HG02885 (cell line): ENCODE results near the gene TMEM62.
"Not testable (repeated sequence)": the region's sequence is repeated elsewhere in the genome, so short reads cannot be mapped to it uniquely, and the experiment has no call there.

Experiments
- ATAC-seq: cut with Tn5 transposase; IDR thresholded peaks from one replicate; pipeline ENCODE4 v1.9.1; 2021; ENCODE audit warnings: mild to moderate bottlenecking; ENCODE audit not compliant: unreplicated experiment, poor library complexity

TMEM62 gene

DNA sequence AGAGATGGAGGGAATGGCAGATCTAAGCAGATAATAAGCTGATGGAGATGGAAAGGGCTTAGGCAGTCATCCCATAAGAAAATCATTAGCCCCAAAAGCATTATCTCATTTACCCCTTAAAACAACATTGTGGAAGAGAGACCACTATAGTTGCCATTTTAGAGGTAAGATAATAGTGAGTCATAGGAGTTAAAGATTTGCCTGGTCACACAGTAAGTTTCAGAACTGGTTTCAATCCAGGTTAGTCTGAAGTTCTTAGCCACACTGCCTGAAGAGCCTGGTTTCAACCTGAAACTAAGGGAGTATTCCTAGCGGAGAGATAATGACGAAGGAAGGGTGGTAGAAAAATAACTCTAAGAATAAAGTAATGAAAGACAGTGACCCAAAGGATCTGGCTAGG is 14.6 kb upstream of the TMEM62 start:
- no peak for ATAC-seq

DNA sequence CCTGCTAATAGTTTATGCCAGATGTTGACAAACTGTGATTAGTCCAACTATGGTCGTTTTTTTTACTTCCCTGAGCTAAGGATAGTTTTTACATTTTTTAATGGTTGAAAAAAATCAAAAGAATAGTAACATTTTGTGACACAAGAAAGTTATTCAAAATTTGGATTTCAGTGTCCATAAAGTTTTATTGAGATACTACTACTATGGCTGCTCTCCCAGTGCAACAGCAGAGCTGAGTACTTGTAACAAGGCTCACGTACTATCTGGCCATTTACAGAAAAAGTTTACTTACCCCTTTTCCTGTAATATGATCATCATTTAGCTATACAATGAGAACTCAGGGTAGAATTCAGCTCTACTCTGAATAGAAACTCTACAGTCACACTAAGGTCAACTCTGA is 11.5 kb upstream of the TMEM62 start:
- no peak for ATAC-seq

DNA sequence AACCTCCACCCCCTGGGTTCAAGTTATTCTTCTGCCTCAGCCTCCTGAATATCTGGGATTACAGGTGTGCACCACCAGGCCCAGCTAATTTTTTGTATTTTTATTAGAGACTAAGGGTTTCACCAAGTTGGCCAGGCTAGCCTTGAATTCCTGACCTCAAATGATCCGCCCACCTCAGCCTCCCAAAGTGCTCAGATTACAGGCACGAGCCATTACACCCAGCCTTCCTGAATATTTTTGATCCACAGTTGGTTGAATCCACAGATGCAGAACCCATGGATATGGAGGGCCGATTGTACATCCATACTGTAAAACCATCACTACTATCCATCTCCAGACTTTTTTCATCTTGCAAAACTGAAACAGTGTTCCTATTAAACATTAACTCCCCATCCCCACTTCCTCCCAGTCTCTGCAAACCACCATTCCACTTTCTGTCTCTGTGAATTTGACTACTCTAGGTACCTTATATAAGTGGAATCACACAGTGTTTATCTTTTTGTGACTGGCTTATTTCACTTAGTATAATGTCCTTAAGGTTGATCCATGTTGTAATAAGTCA is 8.2 kb upstream of the TMEM62 start:
- no peak for ATAC-seq

DNA sequence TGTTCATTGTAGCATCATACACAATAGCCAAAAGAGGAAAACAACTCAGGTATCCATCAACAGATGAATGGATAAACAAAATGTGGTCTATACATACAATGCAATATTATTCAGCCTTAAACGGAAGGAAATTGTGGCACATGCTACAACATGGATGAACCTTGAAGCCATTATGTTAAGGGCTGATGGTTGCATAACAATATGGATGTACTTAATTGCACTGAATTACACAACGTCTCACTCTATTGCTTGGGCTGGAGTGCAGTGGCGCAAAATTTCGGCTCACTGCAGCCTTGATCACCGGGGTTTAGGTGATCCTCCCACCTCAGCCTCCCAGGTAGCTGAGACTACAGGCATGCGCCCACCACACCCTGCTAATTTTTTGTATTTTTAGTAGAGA is 7.0 kb upstream of the TMEM62 start:
- no peak for ATAC-seq

DNA sequence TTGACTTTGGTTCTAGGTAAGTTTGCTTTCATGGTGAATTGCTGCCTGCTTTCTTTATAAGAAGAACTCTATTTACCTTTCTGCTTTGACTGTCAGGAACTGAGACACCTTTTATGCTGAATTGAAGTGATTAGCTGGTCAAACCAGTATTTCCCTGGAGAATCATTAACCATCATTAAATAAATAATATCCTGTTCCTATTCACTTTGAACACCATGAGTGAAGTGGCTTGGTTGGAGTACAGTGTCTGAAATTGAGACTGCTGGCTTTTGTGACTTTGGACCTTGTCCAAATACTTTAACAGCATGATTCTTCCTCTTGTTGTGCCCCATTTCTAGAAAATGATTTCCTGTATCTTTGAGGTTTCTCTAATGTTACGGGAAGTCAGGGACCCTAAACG is 5.6 kb upstream of the TMEM62 start:
- no peak for ATAC-seq

DNA sequence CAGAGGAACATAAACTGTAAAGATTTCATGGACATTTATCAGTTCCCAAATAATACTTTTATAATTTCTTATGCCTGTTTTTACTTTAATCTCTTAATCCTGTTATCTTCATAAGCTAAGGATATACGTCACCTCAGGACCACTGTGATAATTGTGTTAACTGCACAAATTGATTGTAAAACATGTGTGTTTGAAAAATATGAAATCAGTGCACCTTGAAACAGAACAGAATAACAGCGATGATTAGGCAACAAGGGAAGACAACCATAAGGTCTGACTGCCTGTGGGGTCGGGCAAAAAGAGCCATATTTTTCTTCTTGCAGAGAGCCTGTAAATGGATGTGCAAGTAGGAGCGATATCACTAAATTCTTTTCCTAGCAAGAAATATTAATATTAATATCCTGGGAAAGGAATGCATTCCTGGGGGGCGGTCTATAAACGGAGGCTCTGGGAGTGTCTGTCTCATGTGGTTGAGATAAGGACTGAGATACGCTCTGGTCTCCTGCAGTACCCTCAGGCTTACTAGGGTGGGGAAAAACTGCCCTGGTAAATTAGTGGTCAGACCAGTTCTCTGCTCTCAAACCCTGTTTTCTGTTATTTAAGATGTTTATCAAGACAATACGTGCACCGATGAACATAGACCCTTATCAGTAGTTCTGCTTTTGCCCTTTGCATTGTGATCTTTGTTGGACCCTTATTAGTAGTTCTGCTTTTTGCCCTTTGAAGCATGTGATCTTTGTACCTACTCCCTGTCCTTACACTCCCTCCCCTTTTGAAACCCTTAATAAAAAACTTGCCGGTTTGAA is 5.0 kb upstream of the TMEM62 start:
- not testable (repeated sequence) for ATAC-seq

DNA sequence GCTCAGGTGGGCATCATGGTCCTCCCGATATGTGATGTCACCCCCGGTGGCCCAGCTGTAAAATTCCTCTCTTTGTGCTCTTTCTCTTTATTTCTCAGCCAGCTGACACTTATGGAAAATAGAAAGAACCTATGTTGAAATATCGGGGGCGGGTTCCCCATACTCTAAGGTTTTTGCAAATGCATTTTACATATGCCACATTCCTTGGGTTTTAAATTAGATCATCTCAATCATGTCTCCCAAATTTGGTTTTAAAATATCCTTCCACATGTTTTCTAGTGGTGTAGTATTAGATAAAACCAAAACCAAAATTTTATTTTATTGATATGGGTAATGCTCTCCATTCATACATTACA is 4.4 kb upstream of the TMEM62 start:
- ATAC-seq, result no peak

DNA sequence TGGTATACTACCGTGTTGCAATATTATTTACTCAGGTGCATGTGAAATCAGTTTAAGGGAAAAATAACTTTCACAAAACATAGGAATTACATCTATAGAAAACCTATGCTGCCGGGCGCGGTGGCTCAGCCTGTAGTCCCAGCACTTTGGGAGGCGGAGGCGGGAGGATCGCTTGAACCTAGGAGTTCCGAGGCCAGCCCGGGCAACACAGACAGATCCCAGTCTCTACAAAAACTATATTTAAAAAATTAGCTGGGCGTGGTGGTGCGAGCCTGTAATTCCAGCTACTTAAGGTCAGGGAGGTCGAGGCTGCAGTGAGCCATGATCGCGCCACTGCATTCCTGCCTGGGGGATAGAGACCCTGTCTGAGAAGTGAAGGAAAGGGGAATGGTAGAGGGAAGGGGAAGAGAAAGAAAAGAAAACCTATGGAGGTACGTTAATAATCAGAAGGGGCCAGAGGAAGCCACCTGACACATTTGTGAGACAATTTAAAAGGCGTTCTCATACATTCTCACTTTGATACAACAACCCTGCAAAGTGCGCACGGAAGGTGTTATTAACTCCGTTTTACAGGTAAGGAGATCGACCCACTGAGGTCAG is 456 bp upstream of the TMEM62 start:
- no peak for ATAC-seq

DNA sequence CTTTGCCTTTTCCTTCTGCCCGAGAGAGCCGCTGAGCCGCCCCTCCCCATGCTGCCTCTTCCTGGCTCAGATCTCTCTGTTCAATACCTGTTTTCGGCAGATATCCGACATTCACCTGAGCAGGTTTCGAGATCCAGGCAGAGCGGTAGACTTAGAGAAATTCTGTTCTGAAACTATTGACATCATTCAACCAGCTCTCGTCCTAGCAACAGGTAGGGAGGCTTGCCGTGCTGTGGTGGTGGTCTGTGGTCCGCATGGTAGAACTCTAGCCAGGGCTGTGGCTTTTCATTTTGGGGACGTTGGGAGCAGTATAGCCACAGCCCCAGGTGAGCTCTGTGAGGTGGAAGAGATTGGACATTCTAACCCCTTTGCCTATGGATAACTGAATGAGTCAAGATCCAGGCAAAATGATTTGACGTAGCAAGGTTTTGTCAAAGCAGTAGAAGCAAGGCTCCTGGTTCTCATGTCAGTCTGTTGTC is 810 bp downstream of the TMEM62 start:
- no peak for ATAC-seq

DNA sequence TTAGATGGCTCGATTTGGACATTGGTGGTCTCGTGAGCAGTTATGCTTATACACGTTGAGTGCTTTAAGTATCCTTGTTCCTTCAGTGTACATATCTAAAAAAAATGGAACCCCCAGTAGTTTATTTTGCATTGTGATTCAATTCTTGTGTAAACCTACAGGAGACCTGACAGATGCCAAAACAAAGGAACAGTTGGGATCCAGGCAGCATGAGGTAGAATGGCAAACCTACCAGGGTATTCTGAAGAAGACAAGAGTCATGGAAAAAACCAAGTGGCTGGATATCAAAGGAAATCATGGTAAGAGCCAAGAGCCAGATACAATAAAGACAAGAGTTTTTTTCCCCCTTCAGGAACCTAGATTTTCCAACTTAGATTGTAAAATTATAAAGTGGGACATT is 2.0 kb downstream of the TMEM62 start:
- ATAC-seq, result no peak

DNA sequence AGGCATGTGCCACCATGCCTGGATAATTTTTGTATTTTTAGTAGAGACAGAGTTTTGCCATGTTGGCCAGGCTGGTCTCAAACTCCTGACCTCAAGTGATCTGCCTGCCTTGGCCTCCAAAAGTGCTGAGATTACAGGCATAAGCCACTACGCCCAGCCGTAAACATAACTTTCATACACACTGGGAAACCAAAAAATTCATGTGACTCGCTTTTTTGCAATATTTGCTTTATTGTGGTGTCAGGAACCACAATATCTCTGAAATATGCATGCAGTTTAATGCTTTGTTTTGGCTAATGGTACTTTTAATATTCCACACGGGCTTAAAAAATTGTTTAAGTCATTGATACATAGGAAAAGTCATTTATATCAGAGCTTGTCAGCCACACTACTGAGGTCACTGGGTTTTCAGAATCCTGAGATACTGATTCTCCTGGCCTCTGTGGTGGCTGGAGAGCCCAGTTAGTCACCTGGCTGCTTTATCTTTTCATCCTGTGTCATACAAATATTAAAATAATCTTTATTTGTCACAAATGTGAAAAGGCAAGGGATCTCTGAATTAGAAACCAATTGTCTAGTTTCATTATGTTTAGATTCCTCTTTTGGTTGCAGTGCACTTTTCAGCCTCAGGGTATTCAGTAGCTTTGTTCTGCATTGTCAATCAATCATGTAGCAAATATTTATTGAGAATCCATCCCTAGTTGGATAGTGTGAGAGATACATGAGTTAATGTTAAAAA is 10.0 kb downstream of the TMEM62 start:
- no peak for ATAC-seq

DNA sequence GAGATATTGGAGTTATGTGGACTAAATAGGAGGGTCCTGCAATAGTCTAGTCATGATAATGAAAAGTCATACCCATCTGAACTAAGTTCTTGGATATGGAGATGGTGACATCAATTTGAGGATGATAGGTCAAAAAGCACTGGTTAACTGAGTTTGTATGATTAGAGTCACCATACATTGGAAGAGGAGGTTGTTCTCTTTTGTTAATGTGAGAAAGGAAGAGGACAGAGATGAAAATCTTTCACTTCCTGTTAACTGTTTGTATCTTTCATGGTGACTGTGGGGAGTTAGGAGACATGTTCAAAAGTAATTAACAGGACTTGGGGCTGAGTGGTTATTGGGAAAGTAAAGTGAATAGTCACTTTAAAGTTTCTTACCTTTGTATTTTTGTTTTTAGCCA is 11.1 kb downstream of the TMEM62 start:
- ATAC-seq, result no peak

DNA sequence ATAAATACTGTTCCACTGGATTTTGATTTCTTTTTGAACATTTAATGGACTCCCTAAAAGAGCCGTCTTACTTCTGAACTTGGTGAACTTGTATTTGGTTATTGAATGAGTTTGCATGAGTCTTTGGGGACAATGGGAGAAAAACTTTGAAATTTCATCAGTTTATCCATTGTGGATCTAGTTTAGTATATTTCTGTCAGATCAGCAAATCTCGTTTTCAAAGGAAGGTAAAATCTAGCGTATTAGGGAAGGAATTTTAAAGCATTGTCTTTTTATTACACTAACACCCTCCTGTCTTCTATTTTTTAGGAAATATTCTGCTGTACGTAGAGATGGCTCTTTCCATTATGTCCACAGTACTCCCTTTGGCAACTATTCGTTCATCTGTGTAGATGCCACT is 12.8 kb downstream of the TMEM62 start:
- no peak for ATAC-seq

DNA sequence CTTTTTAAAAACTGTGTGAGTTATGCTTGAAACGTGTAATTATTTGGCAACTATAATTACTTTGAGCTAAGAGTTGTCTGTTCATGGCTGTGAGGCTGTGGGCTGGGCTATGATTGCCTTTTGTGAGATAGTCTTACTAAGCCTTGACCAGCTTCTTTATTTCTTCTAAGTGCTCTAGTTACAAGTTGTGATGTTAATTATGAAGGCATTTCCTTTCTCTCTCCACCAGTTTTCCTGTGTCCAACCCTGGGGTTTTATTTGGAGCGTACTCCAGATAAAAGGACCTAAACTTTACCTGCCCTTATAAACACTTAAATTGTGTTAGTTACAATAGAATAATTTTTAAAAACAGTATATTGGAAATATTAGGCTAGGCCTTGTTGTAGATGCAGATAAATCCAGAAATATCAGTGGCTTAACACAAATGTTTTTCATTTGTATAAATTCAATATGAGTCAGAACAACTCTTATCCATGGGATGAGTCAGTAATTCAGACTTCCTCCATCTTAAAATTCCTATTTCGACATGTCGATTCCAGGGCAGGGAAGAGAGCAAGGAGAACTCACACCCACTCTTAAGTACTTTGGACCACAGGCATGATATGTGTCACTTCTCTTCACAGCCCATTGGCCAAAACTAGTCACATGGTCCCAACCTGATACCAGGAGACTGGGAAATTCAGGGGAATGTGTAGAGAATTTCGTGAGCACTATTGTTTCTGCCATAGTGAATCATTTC is 17.0 kb downstream of the TMEM62 start:
- no peak for ATAC-seq

DNA sequence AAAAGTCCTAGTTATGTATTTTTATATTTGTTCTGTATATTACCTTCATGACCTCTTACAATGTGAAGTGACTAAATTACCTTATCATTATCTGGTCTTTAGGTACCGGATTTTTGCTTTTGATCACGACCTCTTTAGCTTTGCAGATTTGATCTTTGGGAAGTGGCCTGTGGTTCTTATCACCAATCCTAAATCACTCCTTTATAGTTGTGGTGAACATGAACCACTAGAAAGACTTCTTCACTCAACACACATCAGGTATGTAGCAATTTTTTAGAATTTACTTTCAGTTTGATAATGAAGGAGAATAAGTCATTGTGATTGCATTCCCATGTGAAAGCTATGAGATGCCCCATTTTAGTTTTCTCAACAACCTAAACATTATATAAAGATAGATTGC is 18.3 kb downstream of the TMEM62 start:
- no peak for ATAC-seq

DNA sequence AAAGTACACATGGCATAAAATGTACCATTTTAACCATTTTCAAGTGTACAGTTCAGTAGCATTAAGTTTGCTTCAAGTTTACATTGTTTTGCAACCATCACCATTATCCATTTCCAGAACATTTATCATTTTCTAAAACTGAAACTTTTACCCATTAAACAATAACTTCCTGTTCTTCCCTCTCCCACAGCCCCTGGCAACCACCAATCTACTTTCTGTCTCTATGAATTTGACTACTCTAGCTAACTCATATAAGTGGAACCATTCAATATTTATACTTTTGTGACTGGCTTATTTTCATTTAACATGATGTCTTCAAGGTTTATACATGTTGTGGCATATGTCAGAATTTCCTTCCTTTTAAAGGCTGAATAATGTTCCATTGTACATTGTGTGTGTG is 19.9 kb downstream of the TMEM62 start:
- no peak for ATAC-seq

DNA sequence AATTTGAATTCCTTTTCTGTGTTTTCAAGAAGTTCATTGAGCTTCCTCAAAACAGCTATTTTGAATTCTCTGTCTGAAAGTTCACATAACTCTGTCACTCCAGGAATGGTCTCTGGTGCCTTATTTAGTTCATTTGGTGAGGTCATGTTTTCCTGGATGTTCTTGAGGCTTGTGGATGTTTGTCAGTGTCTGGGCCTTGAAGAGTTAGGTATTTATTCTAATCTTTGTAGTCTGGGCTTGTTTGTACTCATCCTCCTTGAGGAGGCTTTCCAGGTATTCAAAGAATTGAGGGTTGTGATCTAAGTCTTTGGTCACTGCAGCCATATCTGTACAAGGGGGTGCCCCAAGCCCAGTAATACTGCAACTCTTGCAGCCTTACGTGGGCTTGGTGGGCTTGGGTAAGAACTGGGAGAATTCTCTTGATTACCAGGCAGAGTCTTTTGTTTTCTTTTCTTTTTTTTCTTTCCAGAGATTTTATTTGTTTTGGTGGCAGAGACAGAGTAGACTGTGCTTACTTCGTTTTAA is 32.5 kb downstream of the TMEM62 start:
- no peak for ATAC-seq

DNA sequence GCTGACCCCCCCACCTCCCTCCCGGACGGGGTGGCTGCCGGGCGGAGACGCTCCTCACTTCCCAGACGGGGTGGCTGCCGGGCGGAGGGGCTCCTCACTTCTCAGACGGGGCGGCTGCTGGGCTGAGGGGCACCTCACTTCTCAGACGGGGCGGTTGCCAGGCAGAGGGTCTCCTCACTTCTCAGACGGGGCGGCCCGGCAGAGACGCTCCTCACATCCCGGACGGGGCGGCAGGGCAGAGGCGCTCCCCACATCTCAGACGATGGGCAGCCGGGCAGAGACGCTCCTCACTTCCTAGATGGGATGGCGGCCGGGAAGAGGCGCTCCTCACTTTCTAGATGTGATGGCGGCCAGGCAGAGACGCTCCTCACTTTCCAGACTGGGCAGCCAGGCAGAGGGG is 33.9 kb downstream of the TMEM62 start:
- not testable (repeated sequence) for ATAC-seq

DNA sequence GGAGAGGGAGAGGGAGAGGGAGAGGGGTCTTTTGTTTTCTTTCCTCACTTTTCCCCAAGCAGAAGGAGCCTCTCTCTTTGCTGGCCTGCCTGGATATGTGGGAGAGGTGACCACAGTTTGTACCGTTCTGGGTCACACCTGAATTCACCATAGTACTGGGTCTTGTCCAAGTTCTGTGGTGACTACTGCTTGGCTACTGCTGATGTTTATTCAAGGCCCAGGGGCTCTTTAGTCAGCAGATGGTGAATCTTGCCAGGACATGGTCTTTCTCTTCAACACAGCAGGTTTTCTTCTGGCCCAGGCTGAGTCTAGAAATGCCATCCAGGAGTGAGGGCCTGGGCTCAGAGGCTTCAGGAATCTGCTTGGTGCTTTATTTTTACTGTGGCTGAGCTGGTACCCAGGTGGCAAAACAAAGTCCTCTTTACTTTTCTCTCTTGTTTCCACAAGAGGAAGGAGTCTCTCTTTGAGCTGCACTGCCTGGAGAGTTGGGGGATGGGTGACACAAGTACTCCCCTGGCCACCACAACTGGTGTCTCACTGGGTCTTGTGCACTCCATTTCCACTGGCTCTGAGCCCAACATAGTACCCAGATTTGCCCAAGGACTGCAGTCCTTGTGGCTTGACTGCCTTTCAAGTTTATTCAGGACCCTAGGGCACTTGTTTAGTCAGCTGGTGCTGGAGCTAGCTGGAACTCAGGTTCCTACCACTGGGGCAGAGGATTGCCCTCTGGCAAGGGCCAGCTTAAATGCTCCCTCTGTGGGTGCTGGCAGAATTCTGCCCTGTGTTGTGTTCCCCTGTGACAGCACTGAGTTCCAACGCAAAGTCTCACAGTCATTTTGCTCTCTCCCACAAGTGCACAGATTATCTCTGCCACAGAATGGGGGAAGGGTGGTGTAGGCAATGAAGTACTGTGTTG is 35.1 kb downstream of the TMEM62 start:
- no peak for ATAC-seq
